Neuron (in vitro differentiated cells): ENCODE measurements around the gene NAB2.

Source experiments
- H2AFZ ChIP-seq: one replicate; pipeline ENCODE4 v1.6.1; 2013; ENCODE audit warnings: low read depth, mild to moderate bottlenecking, inconsistent platforms, low read length, moderate library complexity
- H3K27me3 ChIP-seq: one replicate; pipeline ENCODE4 v1.6.1; 2013; ENCODE audit warnings: low read length; ENCODE audit not compliant: insufficient read depth
- H3K36me3 ChIP-seq: one replicate; pipeline ENCODE4 v1.6.1; 2013; ENCODE audit warnings: low read length; ENCODE audit not compliant: insufficient read depth
- H3K4me1 ChIP-seq: one replicate; pipeline ENCODE4 v1.6.1; 2013; ENCODE audit warnings: low read length; ENCODE audit not compliant: insufficient read depth
- H3K4me3 ChIP-seq: 2 replicates; pipeline ENCODE4 v1.5.1; 2013; ENCODE audit warnings: mild to moderate bottlenecking, low read length, moderate library complexity
- H3K9me3 ChIP-seq: one replicate; pipeline ENCODE4 v1.6.1; 2013; ENCODE audit warnings: low read length

NAB2 gene

DNA sequence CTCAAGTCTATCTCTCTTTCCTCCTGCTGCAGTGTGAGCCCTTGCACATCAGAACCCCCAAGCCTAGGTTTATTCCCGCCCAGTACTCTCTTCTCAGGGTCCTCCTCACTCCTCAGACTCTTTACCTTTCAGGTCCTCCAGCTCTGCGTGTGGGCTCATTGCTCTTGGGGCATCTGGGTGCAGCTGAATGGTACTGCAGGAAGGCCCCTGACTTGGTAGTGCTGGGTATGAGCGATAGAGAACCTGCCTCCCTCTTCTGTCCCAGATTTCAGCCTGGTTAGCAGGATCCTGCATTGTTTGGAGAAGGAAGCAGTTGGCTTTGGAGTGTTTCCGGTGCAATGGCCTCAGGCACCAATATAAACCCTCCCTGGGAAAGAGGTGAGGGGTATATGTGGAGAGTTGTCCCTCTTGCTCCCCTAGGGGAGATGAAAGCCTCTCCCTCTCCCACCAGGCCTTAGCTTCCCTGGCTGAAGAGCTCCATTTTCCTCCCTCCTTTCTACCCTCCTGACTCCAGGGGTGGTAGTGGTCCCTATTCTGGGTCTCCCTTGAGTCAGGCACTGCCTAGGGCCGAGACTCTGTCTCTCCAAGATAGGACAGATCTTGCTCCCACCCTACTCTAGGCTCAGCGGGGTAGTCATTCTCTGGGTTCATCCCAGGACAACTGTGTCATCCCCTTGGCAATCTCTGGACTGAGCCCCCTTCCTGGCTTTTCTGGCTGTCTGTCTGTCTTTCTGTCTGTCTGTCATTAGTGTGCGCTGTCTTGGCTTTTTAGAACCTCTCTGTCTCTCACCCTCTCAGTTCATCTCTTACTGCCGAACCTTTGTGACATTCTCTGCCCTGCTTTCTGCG is 43.2 kb downstream of the NAB2 start:
- no peaks in the 10 kb centered on the region for H3K9me3 ChIP-seq
- H3K36me3 ChIP-seq, result peaks cover 2% of the 10 kb centered on the region
- H3K4me3 ChIP-seq, result no peak overlapping the region
- H2AFZ ChIP-seq, result no peak overlapping the region
- H3K4me1 ChIP-seq, result peaks cover 74% of the 10 kb centered on the region
- H3K27me3 ChIP-seq, result no peaks in the 10 kb centered on the region

GRCh38 chr12:57133013-57133569 is 44.2 kb downstream of the NAB2 start:
- Histone ChIP-seq H3K27me3 (no peaks in the 10 kb centered on the region), H3K4me1 (peaks cover 70% of the 10 kb centered on the region), H3K4me3 (no peak overlapping the region), H2AFZ (no peak overlapping the region), H3K36me3 (peaks cover 7% of the 10 kb centered on the region), H3K9me3 (no peaks in the 10 kb centered on the region)

- H3K27me3 ChIP-seq, result no peaks in the 10 kb centered on the region
- H3K4me3 ChIP-seq, result no peak overlapping the region
- H3K36me3 ChIP-seq, result peaks cover 14% of the 10 kb centered on the region
- H2AFZ ChIP-seq, result no peak overlapping the region
- peaks cover 70% of the 10 kb centered on the region for H3K4me1 ChIP-seq
- H3K9me3 ChIP-seq, result no peaks in the 10 kb centered on the region
These were observed 45.0 kb downstream of the NAB2 start for GRCh38 chr12:57133916-57134315.

DNA sequence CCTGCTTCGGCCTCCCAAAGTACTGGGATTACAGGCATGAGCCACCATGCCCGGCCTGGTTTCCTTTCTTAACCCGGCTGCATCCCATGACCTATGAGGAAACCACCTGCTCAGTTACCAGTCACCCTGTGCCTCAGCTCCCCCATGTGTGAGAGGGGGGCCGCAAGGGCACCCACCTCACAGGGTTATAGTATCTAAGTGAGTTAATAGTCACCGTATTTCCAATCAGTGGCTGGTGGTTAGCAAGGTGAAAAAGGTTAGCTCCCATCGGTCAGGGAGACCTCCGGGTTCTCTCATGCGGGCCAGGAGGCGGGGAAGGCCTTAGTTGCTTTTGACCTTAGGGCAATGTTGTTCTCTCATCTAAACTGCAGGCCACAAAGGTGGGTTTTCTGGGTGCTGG is 46.0 kb downstream of the NAB2 start:
- H3K36me3 ChIP-seq, result peaks cover 25% of the 10 kb centered on the region
- H3K27me3 ChIP-seq, result no peaks in the 10 kb centered on the region
- peaks cover 64% of the 10 kb centered on the region for H3K4me1 ChIP-seq
- no peak overlapping the region for H2AFZ ChIP-seq
- H3K9me3 ChIP-seq, result no peaks in the 10 kb centered on the region
- no peak overlapping the region for H3K4me3 ChIP-seq

- H3K27me3 ChIP-seq, result no peaks in the 10 kb centered on the region
- H3K4me1 ChIP-seq, result peaks cover 56% of the 10 kb centered on the region
- peak overlapping the region; percentile 3 for H3K4me3 ChIP-seq
- no peak overlapping the region for H2AFZ ChIP-seq
- H3K36me3 ChIP-seq, result peaks cover 30% of the 10 kb centered on the region
- no peaks in the 10 kb centered on the region for H3K9me3 ChIP-seq
These were observed 46.8 kb downstream of the NAB2 start for GRCh38 chr12:57135527-57136326.

DNA sequence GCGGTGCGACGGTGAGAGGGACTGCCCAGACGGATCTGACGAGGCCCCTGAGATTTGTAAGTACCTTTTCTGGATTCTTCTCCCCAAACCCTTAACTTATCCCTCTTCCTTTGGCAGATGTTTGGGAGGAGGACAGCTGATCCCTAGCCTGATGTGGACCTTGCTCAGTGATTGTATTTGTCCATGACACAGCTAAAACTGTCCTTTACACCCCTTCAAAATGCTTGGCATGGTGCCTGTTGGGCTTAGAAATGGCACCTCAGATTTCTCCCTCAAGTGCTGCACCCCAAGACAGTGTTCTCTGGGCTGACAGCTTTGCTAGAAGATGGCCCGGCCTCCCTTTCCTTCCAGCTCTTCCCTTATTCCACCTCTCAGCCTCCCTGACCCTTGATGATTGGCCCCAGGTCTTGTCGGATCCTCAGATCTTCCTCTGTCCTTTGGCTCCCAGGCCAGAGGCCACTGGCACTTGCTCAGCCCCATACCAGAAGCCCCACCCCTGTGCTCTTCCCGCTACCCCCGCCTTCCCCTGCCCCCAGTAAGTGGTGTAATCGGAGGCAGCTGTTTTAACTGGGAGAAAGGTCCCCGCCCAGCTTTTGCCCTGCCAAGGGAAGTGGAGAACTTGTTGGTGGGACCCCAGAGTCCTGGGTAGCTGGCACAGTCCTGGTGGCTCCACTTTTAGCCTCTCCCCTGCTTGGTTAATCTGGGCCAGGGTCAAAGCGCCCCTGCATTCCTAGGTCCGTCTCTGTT is 49.8 kb downstream of the NAB2 start:
- no peaks in the 10 kb centered on the region for H3K27me3 ChIP-seq
- H3K9me3 ChIP-seq, result no peaks in the 10 kb centered on the region
- peaks cover 56% of the 10 kb centered on the region for H3K36me3 ChIP-seq
- H2AFZ ChIP-seq, result no peak overlapping the region
- peaks cover 34% of the 10 kb centered on the region for H3K4me1 ChIP-seq
- H3K4me3 ChIP-seq, result no peak overlapping the region

GRCh38 chr12:57139796-57140649 is 51.1 kb downstream of the NAB2 start:
- Histone ChIP-seq H3K36me3 (peaks cover 68% of the 10 kb centered on the region), H3K4me1 (peaks cover 23% of the 10 kb centered on the region), H2AFZ (no peak overlapping the region), H3K4me3 (no peak overlapping the region), H3K27me3 (no peaks in the 10 kb centered on the region), H3K9me3 (no peaks in the 10 kb centered on the region)

DNA sequence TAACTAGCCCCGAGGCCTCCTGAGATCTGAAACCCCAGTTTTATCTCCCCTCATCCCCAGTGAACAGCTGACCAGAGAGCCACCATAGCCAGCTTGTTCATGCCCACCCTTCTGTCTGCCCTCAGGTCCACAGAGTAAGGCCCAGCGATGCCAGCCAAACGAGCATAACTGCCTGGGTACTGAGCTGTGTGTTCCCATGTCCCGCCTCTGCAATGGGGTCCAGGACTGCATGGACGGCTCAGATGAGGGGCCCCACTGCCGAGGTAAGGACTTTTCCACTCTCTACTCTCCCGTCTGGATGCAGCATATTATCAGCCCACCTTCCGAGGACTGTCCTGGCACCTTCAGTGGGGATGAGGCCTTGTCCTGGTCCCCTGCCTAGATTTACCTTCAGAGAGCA is 52.3 kb downstream of the NAB2 start:
- peaks cover 80% of the 10 kb centered on the region for H3K36me3 ChIP-seq
- H3K4me1 ChIP-seq, result peaks cover 12% of the 10 kb centered on the region
- no peak overlapping the region for H3K4me3 ChIP-seq
- H2AFZ ChIP-seq, result no peak overlapping the region
- no peaks in the 10 kb centered on the region for H3K27me3 ChIP-seq
- no peaks in the 10 kb centered on the region for H3K9me3 ChIP-seq

DNA sequence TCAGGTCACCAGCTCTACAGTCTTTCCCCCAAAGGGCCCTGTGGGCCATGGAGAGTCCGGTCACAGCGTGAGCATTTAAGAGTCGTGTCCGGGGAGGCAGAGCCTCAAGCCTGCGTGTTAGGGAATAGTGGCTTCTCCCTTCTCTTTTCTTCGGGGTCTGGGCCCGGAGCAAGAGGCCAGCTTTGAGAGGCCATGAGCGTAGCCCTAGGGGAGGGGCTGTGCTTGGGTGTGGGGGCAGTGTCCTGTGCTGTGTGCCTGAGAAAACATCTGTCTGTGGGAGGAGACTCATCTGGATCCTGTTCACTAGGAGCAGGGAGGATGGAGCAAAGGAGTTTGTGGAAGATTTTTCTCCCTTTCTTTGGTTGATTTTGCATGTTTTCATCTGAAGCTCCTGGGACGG is 53.2 kb downstream of the NAB2 start:
- H2AFZ ChIP-seq, result no peak overlapping the region

DNA sequence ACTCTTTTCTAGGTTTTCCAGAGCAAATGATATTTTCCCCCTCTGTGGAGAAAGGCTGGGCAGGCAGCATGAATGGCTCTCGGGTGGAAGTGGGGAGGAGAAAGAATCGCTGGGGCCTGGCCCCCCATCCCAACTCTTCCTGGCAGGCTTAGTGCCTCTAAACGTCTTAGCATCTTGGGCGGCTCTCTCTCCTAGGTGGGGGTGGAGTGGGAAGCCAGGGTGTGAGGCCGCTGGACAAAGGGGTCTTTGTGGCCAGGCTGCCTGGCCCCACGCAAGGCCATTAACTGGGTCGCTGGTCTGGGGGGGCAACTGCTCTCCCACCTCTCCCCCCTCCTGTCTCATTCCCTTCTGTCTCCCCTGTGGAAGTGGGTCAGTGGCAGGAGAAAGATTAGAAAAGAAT is 53.8 kb downstream of the NAB2 start:
- Histone ChIP-seq H3K4me1 (peaks cover 22% of the 10 kb centered on the region), H3K9me3 (no peaks in the 10 kb centered on the region), H3K4me3 (no peak overlapping the region), H3K36me3 (peaks cover 82% of the 10 kb centered on the region), H2AFZ (no peak overlapping the region), H3K27me3 (no peaks in the 10 kb centered on the region)

More for the DNA sequence above, 53.2 kb downstream of the NAB2 start:
- peaks cover 81% of the 10 kb centered on the region for H3K36me3 ChIP-seq
- peaks cover 16% of the 10 kb centered on the region for H3K4me1 ChIP-seq
- no peaks in the 10 kb centered on the region for H3K27me3 ChIP-seq
- no peak overlapping the region for H3K4me3 ChIP-seq
- no peaks in the 10 kb centered on the region for H3K9me3 ChIP-seq

DNA sequence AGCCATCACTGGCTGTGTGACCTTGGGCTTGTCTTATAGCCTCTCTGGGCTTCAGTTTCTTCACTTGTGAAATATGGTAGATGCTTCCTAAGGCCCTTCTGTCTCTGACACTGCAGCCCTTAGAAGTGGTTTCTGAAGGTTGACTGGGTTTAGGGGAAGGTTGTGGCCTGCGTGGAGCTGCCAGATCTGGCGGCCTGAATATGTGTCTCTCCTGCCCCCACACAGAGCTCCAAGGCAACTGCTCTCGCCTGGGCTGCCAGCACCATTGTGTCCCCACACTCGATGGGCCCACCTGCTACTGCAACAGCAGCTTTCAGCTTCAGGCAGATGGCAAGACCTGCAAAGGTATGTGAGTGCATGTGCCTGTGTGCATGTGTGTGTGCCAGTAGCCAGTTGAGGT is 54.5 kb downstream of the NAB2 start:
- H3K4me3 ChIP-seq, result no peak overlapping the region

More for the DNA sequence above, 54.5 kb downstream of the NAB2 start:
- Histone ChIP-seq H3K36me3 (peaks cover 82% of the 10 kb centered on the region), H3K9me3 (no peaks in the 10 kb centered on the region), H2AFZ (no peak overlapping the region), H3K27me3 (no peaks in the 10 kb centered on the region), H3K4me1 (peaks cover 23% of the 10 kb centered on the region)
